ENCODE measurements around the gene POU3F4. TPM values are rescaled to one million over a fixed set of nuclear protein-coding genes. Genes with fewer than 3 reads are reported as not detected.

POU3F4 gene
- total and polyA plus RNA-seq, 2 of the 4 experiments (the other 2 are of a cell fraction): not detected

DNA sequence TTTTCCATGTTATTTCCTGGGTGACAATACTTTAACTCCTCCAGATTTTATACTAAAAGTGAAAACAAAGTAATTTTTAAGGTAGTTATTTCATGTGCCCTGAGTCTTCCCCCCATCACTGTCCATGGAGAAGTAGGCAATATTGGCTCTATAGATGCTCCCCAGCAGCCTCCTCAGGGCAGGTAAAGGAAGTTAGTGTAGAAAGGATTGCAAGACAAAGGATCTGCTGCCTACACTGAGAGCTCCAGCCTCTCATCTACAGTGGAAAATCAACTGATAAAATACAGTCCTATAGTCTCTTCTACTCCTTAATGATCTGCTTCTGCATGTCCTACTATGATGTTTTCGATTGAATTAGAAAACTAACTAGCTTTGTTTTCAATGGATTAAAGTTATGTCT is 8.5 kb downstream of the POU3F4 start:
- ChIA-PET CTCF (no interaction called here), POLR2A (ENCODE audit: unreplicated experiment) (no interaction called here)
- no peaks in the 10 kb centered on the region for H3K9me3 ChIP-seq (ENCODE audit: control insufficient read depth, insufficient read depth, low read length)
- no peak overlapping the region for H2BK120ac ChIP-seq (ENCODE audit: low read depth, low read length)
- dilution Hi-C loops (cut with HindIII; ENCODE audit: low sequenced_read_pairs, unreplicated experiment): no loop called here
- H3K79me1 ChIP-seq (ENCODE audit: low read depth in 1 of 2, low read length in 2 of 2): no peaks in the 10 kb centered on the region
- DNase-seq (no peak), ATAC-seq (ENCODE audit: low read depth) (no peak)
- H4K91ac ChIP-seq (ENCODE audit: insufficient read depth, low read depth, low read length): no peak overlapping the region
- no peak overlapping the region for H2AK9ac ChIP-seq (replicated peaks; ENCODE audit: low read depth, low read length, poor library complexity)
- no peak overlapping the region for H3K56ac ChIP-seq (ENCODE audit: extremely low read depth, insufficient read depth, low read length)
- H3K4me2 ChIP-seq (ENCODE audit: low read depth, low read length): no peak overlapping the region
- TF ChIP-seq CHD1 (IDR thresholded peaks at IDR 0.05; ENCODE audit: low read depth, low read length) (no peak), RFX5 (IDR thresholded peaks at IDR 0.05; ENCODE audit: low read depth, low read length) (no peak), MXI1 (IDR thresholded peaks at IDR 0.05; ENCODE audit: borderline replicate concordance, low read depth, low read length) (no peak), CEBPB (IDR thresholded peaks at IDR 0.05; ENCODE audit: low read depth, low read length) (no peak), USF2 (IDR thresholded peaks at IDR 0.05; ENCODE audit: low read depth, low read length) (no peak), FOS (IDR thresholded peaks at IDR 0.05; ENCODE audit: low read depth, low read length) (no peak), RCOR1 (IDR thresholded peaks at IDR 0.05; ENCODE audit: insufficient replicate concordance, low read length) (no peak), POLR2A (IDR thresholded peaks at IDR 0.05; ENCODE audit: low read depth, low read length) (no peak), NFE2L2 (IDR thresholded peaks at IDR 0.05; ENCODE audit: low read depth, low read length) (no peak), RAD21 (IDR thresholded peaks at IDR 0.05; ENCODE audit: low read length) (no peak), BHLHE40 (IDR thresholded peaks at IDR 0.05; ENCODE audit: low read depth, low read length) (no peak)
- TF ChIP-seq, protein P1, sequence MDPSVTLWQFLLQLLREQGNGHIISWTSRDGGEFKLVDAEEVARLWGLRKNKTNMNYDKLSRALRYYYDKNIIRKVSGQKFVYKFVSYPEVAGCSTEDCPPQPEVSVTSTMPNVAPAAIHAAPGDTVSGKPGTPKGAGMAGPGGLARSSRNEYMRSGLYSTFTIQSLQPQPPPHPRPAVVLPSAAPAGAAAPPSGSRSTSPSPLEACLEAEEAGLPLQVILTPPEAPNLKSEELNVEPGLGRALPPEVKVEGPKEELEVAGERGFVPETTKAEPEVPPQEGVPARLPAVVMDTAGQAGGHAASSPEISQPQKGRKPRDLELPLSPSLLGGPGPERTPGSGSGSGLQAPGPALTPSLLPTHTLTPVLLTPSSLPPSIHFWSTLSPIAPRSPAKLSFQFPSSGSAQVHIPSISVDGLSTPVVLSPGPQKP (IDR thresholded peaks at IDR 0.05; ENCODE audit: borderline replicate concordance, low read depth, low read length): no peak
- no peaks in the 10 kb centered on the region for H3K9me1 ChIP-seq (ENCODE audit: insufficient read depth, low read length)
- no peak overlapping the region for H2BK20ac ChIP-seq (ENCODE audit: low read depth, low read length)
- intact Hi-C loops (cut with micrococcal nuclease): no loop called here
- in situ Hi-C loops (cut with MboI; ENCODE audit: low sequenced_read_pairs): no loop called here
- no peak overlapping the region for H2AK5ac ChIP-seq (ENCODE audit: low read depth, low read length)
- H4K8ac ChIP-seq (ENCODE audit: low read depth in 2 of 2, low read length in 2 of 2): no peak overlapping the region
- no peak overlapping the region for H3K18ac ChIP-seq (ENCODE audit: low read depth, low read length)
- no peak overlapping the region for H3K4ac ChIP-seq (ENCODE audit: low read depth, low read length)
- H3K4me3 ChIP-seq (ENCODE audit: insufficient read depth, low read depth, low read length): no peak overlapping the region
- no peaks in the 10 kb centered on the region for H3K36me3 ChIP-seq (ENCODE audit: control insufficient read depth, insufficient read depth, low read length)
- H2BK5ac ChIP-seq (ENCODE audit: low read depth, low read length, poor library complexity, severe bottlenecking): no peak overlapping the region
- H2BK15ac ChIP-seq (ENCODE audit: low read depth, low read length): no peak overlapping the region
- no peak overlapping the region for H2AFZ ChIP-seq (replicated peaks; ENCODE audit: low read length, poor library complexity)
- no peak overlapping the region for H3K27ac ChIP-seq (ENCODE audit: insufficient read depth, low read length)
- H4K5ac ChIP-seq (ENCODE audit: low read depth, low read length): no peak overlapping the region
- no peak overlapping the region for H3K14ac ChIP-seq (replicated peaks; ENCODE audit: low read depth, low read length)
- no peaks in the 10 kb centered on the region; the same call in 1 of the 2 replicates for H3K27me3 ChIP-seq (ENCODE audit: control insufficient read depth, insufficient read depth, low read length)
- H3K9ac ChIP-seq (ENCODE audit: low read depth, low read length): no peak overlapping the region
- H4K20me1 ChIP-seq (ENCODE audit: insufficient read depth, low read length): no peaks in the 10 kb centered on the region
- WGBS, 2 experiments (ENCODE audit: extremely low coverage in 2 of 2, insufficient read length in 1 of 2): no CpG with 5 or more reads among the region's 1 CpG
- H3K4me1 ChIP-seq (ENCODE audit: control insufficient read depth, insufficient read depth, low read length): no peaks in the 10 kb centered on the region
- BruUV-seq (replicated peaks): no TSS peak
- no peak overlapping the region for H3K23ac ChIP-seq (ENCODE audit: low read depth, low read length)

Measured in IMR-90 (cell line).